GM19025 (cell line): ENCODE measurements around the gene MEF2C.

Source experiments
- ATAC-seq: cut with Tn5 transposase; IDR thresholded peaks from one replicate; pipeline ENCODE4 v1.9.1; 2021; ENCODE audit warnings: mild to moderate bottlenecking, low read depth, moderate library complexity; ENCODE audit not compliant: unreplicated experiment

Gene MEF2C

GRCh38 chr5:88889189-88890069 lies 6.4 kb upstream of the MEF2C start:
- peak; percentile 36 for ATAC-seq

DNA sequence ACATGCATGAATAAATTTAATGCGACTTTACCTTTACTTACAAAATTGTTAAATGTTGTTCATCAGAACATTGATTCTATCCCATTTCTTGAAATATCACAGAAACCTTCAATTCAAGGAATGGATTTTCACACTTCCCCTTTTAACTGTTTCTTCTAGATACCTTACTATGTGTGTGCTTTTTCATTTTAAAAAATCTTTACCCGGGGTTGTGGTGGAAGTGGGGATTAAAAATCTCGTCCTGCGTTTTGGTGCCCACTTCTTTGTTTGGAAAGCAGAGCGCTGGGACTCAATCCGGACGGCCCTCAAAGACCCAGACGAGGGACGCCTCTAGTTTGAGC lies 5.8 kb upstream of the MEF2C start:
- ATAC-seq, result no peak

GRCh38 chr5:88888291-88888690 lies 5.3 kb upstream of the MEF2C start:
- no peak for ATAC-seq

- no peak for ATAC-seq
Measured at GRCh38 chr5:88887342-88887741, 4.4 kb upstream of the MEF2C start.

GRCh38 chr5:88886746-88887341 lies 3.9 kb upstream of the MEF2C start:
- ATAC-seq, result no peak

- no peak for ATAC-seq
Measured at GRCh38 chr5:88886252-88886651, 3.3 kb upstream of the MEF2C start.

- no peak for ATAC-seq
Measured at GRCh38 chr5:88885002-88885401, 2.0 kb upstream of the MEF2C start.

- ATAC-seq, result no peak
Measured at GRCh38 chr5:88884608-88884877, 1.6 kb upstream of the MEF2C start.

- no peak for ATAC-seq
Measured at GRCh38 chr5:88883836-88884607, 1.0 kb upstream of the MEF2C start.

- no peak for ATAC-seq
Measured at GRCh38 chr5:88882276-88883038, 527 bp downstream of the MEF2C start.

DNA sequence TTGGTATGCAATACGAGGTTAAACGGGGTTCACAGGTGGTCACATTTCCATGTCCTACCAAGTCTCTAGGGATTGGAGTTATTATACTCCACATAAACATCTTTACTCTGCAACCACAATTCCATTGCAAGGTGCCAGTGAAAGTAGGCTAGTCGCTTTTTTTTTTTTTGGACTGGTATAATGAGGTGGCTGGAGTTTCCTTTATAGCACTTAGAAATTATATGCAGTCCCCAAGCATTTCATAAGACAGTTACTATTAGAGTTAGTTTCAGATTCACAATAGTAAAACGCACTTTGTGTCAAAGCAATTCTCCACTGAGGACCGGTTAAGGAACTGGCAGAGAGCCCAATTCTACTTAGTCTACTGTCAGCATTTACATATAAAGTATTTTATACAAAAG lies 1.4 kb downstream of the MEF2C start:
- no peak for ATAC-seq

- no peak for ATAC-seq
Measured at GRCh38 chr5:88880201-88880600, 2.8 kb downstream of the MEF2C start.

DNA sequence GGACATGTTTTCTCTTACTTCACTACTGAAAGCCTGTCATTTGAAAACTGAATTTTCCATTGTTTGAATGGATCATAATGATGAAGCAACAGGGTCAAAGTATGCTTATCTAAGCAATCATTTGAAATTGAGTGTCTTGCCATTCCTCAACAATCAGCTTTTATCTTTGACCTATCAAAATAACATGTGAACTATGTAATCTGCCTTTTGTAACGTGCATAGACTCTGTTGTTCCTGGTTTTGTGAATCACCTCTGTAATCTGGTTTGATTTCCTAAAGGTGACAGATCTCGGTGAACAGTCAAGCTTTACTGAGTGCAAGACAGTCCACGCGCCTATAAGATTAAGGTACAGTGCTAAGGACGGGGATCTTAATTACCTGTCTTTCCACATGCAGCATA lies 3.3 kb downstream of the MEF2C start:
- no peak for ATAC-seq

- ATAC-seq, result no peak
Measured at GRCh38 chr5:88878976-88879375, 4.0 kb downstream of the MEF2C start.

DNA sequence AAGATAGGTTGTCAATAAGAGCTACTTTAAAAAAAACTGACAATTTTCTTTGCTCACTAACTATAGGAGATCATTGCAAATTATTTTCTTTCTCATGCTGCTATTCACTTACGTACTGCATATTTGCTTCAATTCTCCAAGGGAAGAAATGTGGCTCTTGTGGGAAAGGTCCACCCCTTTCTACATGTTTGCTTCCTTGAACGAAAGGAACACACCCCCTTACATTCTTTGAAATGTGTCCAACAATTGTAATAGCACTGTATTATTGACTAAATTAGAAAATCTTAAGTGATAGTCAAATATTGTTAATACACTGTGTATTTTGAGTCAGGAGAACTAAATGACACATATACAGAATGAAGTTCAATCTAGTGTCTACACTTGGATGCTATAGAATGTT lies 5.2 kb downstream of the MEF2C start:
- ATAC-seq, result no peak

DNA sequence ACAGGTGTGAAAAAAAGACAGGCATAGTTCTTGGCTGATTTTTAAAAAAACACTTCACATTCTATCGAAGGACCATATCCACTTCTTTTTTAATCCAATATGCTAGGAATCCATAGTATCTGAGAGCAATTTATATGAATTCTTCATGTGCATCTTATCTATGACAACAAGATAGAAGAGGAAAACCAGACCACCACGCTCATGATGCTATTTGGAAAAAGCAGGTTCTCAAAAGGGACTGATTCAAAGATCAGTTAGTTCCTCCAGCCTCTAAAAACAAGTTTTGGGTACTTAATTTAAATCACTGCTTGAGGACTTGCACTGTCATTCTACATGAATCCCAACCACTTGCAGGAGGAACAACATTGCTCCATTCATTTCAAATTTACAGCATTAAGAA lies 6.3 kb downstream of the MEF2C start:
- no peak for ATAC-seq

- ATAC-seq, result peak; percentile 45
Measured at GRCh38 chr5:88875341-88876234, 7.4 kb downstream of the MEF2C start.

- ATAC-seq, result no peak
Measured at GRCh38 chr5:88873447-88873846, 9.5 kb downstream of the MEF2C start.

DNA sequence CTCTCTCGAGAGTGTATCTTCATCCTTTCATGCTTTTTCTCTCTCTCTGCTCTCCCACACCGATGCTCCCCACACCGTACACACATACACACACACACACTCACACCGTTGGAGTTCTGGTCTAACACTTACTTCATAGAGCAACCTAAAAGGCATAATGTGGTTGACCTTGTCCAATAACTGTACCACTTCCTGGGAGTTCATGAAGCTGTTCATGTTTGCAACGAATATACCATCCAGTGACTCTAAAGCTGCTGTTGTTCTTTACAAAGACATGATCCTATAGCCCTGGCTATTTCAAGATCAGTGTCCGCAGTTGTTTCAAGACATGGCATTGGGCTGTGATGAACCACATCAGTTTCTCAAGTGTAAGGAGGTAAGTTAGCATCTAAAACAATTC lies 10.0 kb downstream of the MEF2C start:
- peak; percentile 39 for ATAC-seq

GRCh38 chr5:88870285-88870684 lies 12.7 kb downstream of the MEF2C start:
- ATAC-seq, result no peak
